HG02981 (cell line): Measurements from ENCODE around the gene GAGE10.
"Not testable (repeated sequence)": the region's sequence is repeated elsewhere in the genome, so short reads cannot be mapped to it uniquely, and the experiment has no call there.

ENCODE experiments used
- ATAC-seq: cut with Tn5 transposase; IDR thresholded peaks from one replicate; pipeline ENCODE4 v1.9.1; 2021; ENCODE audit warnings: mild to moderate bottlenecking, moderate library complexity; ENCODE audit not compliant: unreplicated experiment

The GAGE10 gene

GRCh38 chrX:49276207-49276606 is 27.2 kb upstream of the GAGE10 start:
- no peak for ATAC-seq

GRCh38 chrX:49276671-49277534 is 26.5 kb upstream of the GAGE10 start:
- ATAC-seq = no peak

GRCh38 chrX:49277535-49277830 is 26.0 kb upstream of the GAGE10 start:
- no peak for ATAC-seq

- no peak for ATAC-seq
These were observed 25.4 kb upstream of the GAGE10 start for GRCh38 chrX:49278081-49278480.

- no peak for ATAC-seq
These were observed 20.8 kb upstream of the GAGE10 start for GRCh38 chrX:49282647-49283011.

GRCh38 chrX:49284212-49284611 is 19.2 kb upstream of the GAGE10 start:
- ATAC-seq = no peak

- no peak for ATAC-seq
These were observed 17.3 kb upstream of the GAGE10 start for GRCh38 chrX:49286136-49286535.

GRCh38 chrX:49286581-49286980 is 16.9 kb upstream of the GAGE10 start:
- ATAC-seq = no peak

GRCh38 chrX:49287665-49288064 is 15.8 kb upstream of the GAGE10 start:
- no peak for ATAC-seq

- no peak for ATAC-seq
These were observed 13.2 kb upstream of the GAGE10 start for GRCh38 chrX:49290215-49290614.

- ATAC-seq = no peak
These were observed 11.7 kb upstream of the GAGE10 start for GRCh38 chrX:49291615-49292337.

GRCh38 chrX:49292400-49293362 is 10.8 kb upstream of the GAGE10 start:
- ATAC-seq = no peak

GRCh38 chrX:49299293-49299692 is 4.2 kb upstream of the GAGE10 start:
- not testable (repeated sequence) for ATAC-seq

GRCh38 chrX:49300703-49301102 is 2.7 kb upstream of the GAGE10 start:
- ATAC-seq = no peak

GRCh38 chrX:49307775-49308174 is 4.3 kb downstream of the GAGE10 start:
- ATAC-seq = not testable (repeated sequence)

GRCh38 chrX:49308604-49309269 is 5.3 kb downstream of the GAGE10 start:
- ATAC-seq = no peak

- ATAC-seq = no peak
These were observed 6.0 kb downstream of the GAGE10 start for GRCh38 chrX:49309401-49309981.

GRCh38 chrX:49310371-49310770 is 6.9 kb downstream of the GAGE10 start:
- ATAC-seq = no peak

- no peak for ATAC-seq
These were observed 8.7 kb downstream of the GAGE10 start for GRCh38 chrX:49312176-49312575.

- ATAC-seq = no peak
These were observed 12.6 kb downstream of the GAGE10 start for GRCh38 chrX:49316085-49316484.
